GM23248 (cell line): ENCODE data around the gene UGT1A10. TPM values are rescaled to one million over a fixed set of nuclear protein-coding genes. Genes with fewer than 3 reads are reported as not detected.

Experiments
- DNase-seq: peaks from one replicate; pipeline ENCODE4 v3.0.0-alpha.2; 2015
- H2AFZ ChIP-seq: fragments of 200-600 bp; sonication (generic); 2 replicates; pipeline ENCODE4 v1.6.1; 2016; ENCODE audit warnings: antibody characterized with exemption
- H3F3A ChIP-seq: fragments of 200-600 bp; sonication (generic); 2 replicates; pipeline ENCODE4 v1.6.1; 2016; ENCODE audit warnings: mild to moderate bottlenecking, antibody characterized with exemption, mixed run types; ENCODE audit not compliant: insufficient read depth
- H3K27ac ChIP-seq: fragments of 200-600 bp; sonication (generic); 2 replicates; pipeline ENCODE4 v1.5.1; 2016; ENCODE audit warnings: mild to moderate bottlenecking
- H3K27me3 ChIP-seq: fragments of 200-600 bp; sonication (generic); replicated peaks from 2 replicates; pipeline ENCODE4 v1.6.1; 2016; ENCODE audit warnings: mild to moderate bottlenecking; ENCODE audit not compliant: insufficient read depth
- H3K36me3 ChIP-seq: fragments of 200-600 bp; sonication (generic); 2 replicates; pipeline ENCODE4 v1.6.1; 2016; ENCODE audit warnings: low read depth, mild to moderate bottlenecking
- H3K4me1 ChIP-seq: fragments of 200-600 bp; sonication (generic); 2 replicates; pipeline ENCODE4 v1.6.1; 2016; ENCODE audit warnings: mild to moderate bottlenecking; ENCODE audit not compliant: insufficient read depth
- H3K4me2 ChIP-seq: fragments of 200-600 bp; sonication (generic); one replicate; pipeline ENCODE4 v1.6.1; 2016; ENCODE audit warnings: mild to moderate bottlenecking; ENCODE audit not compliant: unreplicated experiment
- H3K4me3 ChIP-seq: fragments of 200-600 bp; sonication (generic); 2 replicates; pipeline ENCODE4 v1.5.1; 2016; ENCODE audit warnings: mild to moderate bottlenecking
- H3K79me2 ChIP-seq: fragments of 200-600 bp; sonication (generic); 2 replicates; pipeline ENCODE4 v1.6.1; 2016; ENCODE audit warnings: mild to moderate bottlenecking; ENCODE audit not compliant: insufficient read depth
- H3K9ac ChIP-seq: fragments of 200-600 bp; sonication (generic); 2 replicates; pipeline ENCODE4 v1.6.1; 2016; ENCODE audit warnings: mild to moderate bottlenecking
- H3K9me2 ChIP-seq: fragments of 200-600 bp; sonication (generic); 2 replicates; pipeline ENCODE4 v1.6.1; 2016; ENCODE audit warnings: mixed run types, mild to moderate bottlenecking, moderate library complexity; ENCODE audit not compliant: insufficient read depth
- H3K9me3 ChIP-seq: fragments of 200-600 bp; sonication (generic); one replicate; pipeline ENCODE4 v1.6.1; 2017; ENCODE audit warnings: low read depth
- H4K20me1 ChIP-seq: fragments of 200-600 bp; sonication (generic); 2 replicates; pipeline ENCODE4 v1.6.0; 2016; ENCODE audit not compliant: insufficient read depth
- EZH2 ChIP-seq: fragments of 200-600 bp; sonication (generic); IDR thresholded peaks from 2 replicates; pipeline ENCODE4 v1.6.1; 2018; ENCODE audit warnings: antibody characterized with exemption, mild to moderate bottlenecking; ENCODE audit not compliant: insufficient read depth, poor library complexity, severe bottlenecking
- EZH2phosphoT487 ChIP-seq: fragments of 200-600 bp; sonication (generic); IDR thresholded peaks from 2 replicates; pipeline ENCODE4 v1.6.1; 2018; ENCODE audit warnings: antibody characterized with exemption, moderate library complexity, mild to moderate bottlenecking, low read depth; ENCODE audit not compliant: insufficient read depth
- WGBS, 2 experiments: methylation state at CpG; one replicate each; pipeline ENCODE4 v1.1.6; 2015 to 2017; ENCODE audit warnings: low lambda C conversion rate in 2 of 2, low coverage in 1 of 2; ENCODE audit errors: missing lambda C conversion rate in 2 of 2; 5-methylcytosine and 5-hydroxymethylcytosine counted together
- in situ Hi-C: fragments of 300-500 bp; cut with MboI; formaldehyde crosslinking; loops from 2 replicates; pipeline ENCODE4 v1.15.0; 2020
- polyA plus RNA-seq: library from polyadenylated mRNA; unstranded; fragments of >200 nt; fragmentation: Nextera tagmentation; extraction: Ambion mirVana; gene quantifications from 2 replicates; pipeline ENCODE4 v1.2.1, GENCODE V29; 2016
- total RNA-seq: library from RNA; depleted of rRNA; stranded (reverse); fragments of >200 nt; shearing (Covaris generic); gene quantifications from 2 replicates; pipeline ENCODE4 v1.2.3, GENCODE V29; 2014

Gene UGT1A10
- total and polyA plus RNA-seq, 2 experiments from 2014 or later = not detected

DNA sequence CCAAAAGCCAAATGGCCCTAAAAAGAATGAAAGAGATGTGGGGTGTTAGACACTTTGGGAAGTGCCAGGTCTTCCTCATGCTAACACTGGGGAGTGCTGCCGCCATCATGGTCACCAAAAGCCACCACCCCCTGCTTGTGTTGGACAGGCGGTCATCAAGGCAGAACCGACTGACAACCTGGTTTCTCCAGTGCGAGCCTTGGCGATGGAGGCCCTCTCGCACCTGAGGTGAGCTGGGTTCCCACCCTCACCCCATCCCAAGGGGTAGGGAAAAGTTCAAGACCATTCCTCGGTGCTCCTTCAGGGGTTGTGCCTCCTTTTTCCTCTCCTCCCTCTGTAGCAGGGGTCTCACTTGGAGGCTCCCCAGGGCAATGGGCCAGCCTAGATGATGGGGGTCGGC, 175.5 kb downstream of the UGT1A10 start:
- DNase-seq = no peak
- Histone ChIP-seq H3K27ac (no peak overlapping the region), H3K9me2 (no peaks in the 10 kb centered on the region), H3K27me3 (peaks cover 15% of the 10 kb centered on the region), H3K9me3 (no peaks in the 10 kb centered on the region), H3F3A (no peaks in the 10 kb centered on the region), H3K4me2 (no peak overlapping the region), H3K79me2 (no peaks in the 10 kb centered on the region), H3K4me3 (no peak overlapping the region), H4K20me1 (no peaks in the 10 kb centered on the region), H3K4me1 (peaks cover 3% of the 10 kb centered on the region; the same call in 1 of the 2 replicates), H2AFZ (no peak overlapping the region), H3K9ac (no peak overlapping the region), H3K36me3 (no peaks in the 10 kb centered on the region)
- in situ Hi-C loops = no loop called here
- no peak for TF ChIP-seq EZH2phosphoT487
- no peak for TF ChIP-seq EZH2
- 49 to 51% methylated on average over 8 of the region's 8 CpGs for WGBS, 2 experiments

DNA sequence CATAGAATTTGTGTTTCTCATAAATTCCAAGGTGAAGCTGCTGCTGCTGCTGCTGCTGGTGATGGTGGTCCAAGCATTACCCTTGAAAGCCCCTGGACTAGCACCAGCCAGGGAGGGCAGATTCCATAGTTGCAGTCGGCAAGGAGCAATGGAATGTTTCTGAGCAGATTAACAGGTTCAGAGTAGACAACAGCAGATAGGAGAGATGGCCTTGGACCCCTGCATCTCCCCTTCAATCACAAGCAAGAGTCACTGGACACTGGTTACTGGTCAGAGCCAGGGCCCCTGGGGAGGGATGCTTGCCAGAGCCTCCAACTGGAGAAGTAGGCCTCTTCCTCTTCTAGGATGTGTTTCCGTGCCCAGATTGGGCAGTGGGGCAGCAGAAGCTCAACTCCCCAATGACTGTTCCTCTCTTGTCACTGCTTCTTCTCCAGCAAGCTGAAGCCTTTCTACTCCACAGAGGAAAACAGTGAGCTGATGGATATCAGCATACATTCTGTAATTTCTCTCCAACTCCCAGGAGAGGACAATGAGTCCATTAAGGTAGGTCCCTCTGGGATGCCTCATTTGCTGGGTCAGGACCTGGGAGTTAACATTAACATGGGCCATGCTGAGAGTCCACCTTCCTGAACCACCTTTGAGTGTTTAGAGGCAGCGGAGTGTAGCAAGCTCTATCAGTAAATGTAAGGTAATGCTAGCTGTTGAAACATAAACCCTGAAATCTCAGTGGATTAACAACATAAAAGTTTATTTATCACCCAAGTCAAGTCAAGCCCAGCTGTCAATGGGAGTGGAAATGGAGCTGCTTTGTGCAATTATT, 177.2 kb downstream of the UGT1A10 start:
- H3K9ac ChIP-seq = no peak overlapping the region
- in situ Hi-C loops = no loop called here
- TF ChIP-seq EZH2phosphoT487 = no peak
- no peak for TF ChIP-seq EZH2
- H3K27me3 ChIP-seq = peaks cover 15% of the 10 kb centered on the region
- no peak overlapping the region for H3K27ac ChIP-seq
- H3K4me1 ChIP-seq = peaks cover 3% of the 10 kb centered on the region; the same call in 1 of the 2 replicates
- H3K4me3 ChIP-seq = no peak overlapping the region
- no peak for DNase-seq
- WGBS, 2 experiments = 42 to 58% methylated on average over 3 of the region's 3 CpGs
- H3K79me2 ChIP-seq = no peaks in the 10 kb centered on the region
- H4K20me1 ChIP-seq = no peaks in the 10 kb centered on the region
- no peaks in the 10 kb centered on the region for H3K9me2 ChIP-seq
- H2AFZ ChIP-seq = no peak overlapping the region
- no peaks in the 10 kb centered on the region for H3K9me3 ChIP-seq
- no peaks in the 10 kb centered on the region for H3F3A ChIP-seq
- no peaks in the 10 kb centered on the region for H3K36me3 ChIP-seq
- H3K4me2 ChIP-seq = no peak overlapping the region

DNA sequence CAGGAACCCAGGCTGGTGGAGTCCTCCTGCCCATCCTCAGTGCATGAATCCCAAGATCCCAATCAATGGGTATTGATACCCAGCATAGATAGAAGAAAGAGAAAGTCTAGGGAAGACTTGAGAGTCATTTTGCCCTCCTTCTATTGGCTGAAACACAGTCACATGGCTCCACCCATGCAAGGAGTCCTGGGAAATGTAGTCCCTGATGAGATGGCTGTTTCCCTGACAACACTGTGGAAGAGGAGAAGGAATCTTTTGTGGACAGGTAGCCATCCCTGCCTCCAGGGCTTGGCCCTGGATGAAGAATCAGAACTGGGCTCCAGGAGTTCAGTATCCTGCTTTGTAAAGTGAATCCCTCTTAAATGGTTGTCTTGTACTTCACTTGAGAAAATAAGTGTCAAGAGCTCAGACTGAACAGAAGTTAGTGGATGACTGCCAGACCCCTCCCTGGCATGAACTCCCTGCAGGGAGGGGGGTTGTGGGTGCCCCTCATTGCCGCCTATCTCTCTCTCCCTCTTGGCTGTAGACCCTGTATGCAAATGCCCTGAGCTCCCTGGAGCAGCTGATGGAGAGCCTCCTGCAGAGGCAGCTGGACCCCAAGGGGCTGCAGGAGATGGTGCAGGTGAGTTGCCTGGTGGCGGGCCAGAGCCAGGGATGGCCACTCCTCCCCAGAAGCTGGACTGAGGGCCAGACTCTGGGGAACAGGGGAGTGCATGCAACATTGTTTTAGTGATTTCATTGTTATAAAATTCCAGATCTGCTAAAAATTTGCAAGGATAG, 178.0 kb downstream of the UGT1A10 start:
- H3F3A ChIP-seq = no peaks in the 10 kb centered on the region
- H3K79me2 ChIP-seq = no peaks in the 10 kb centered on the region
- H3K27ac ChIP-seq = no peak overlapping the region
- in situ Hi-C loops = no loop called here
- TF ChIP-seq EZH2phosphoT487 (no peak), EZH2 (no peak)
- peaks cover 3% of the 10 kb centered on the region; the same call in 1 of the 2 replicates for H3K4me1 ChIP-seq
- H3K4me3 ChIP-seq = no peak overlapping the region
- H4K20me1 ChIP-seq = no peaks in the 10 kb centered on the region
- peaks cover 14% of the 10 kb centered on the region for H3K27me3 ChIP-seq
- H2AFZ ChIP-seq = no peak overlapping the region
- H3K36me3 ChIP-seq = no peaks in the 10 kb centered on the region
- no peaks in the 10 kb centered on the region for H3K9me3 ChIP-seq
- no peaks in the 10 kb centered on the region for H3K9me2 ChIP-seq
- no peak for DNase-seq
- WGBS, 2 experiments = 26 to 40% methylated on average over 2 of the region's 2 CpGs
- H3K4me2 ChIP-seq = no peak overlapping the region
- no peak overlapping the region for H3K9ac ChIP-seq

DNA sequence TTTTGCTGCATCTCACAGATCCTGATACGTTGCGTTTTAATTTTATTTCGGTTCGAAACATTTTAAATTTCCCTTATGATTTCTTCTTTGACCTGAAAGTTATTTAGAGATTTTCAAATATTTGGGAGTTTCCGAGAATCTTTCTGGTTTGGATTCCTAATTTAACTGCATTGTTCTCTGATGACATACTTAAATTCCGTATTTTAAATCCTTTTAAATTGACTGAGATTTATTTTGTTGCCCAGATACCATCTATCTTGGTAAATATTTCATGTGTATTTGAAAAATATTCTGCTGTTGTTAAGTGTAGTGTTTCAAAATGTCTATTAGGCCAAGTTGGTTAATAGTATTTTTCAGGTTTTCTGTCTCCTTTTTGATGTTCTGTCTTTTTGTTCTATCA, 179.6 kb downstream of the UGT1A10 start:
- H3K9ac ChIP-seq = no peak overlapping the region
- H3K27ac ChIP-seq = no peak overlapping the region
- TF ChIP-seq EZH2phosphoT487 (no peak), EZH2 (no peak)
- peaks cover 3% of the 10 kb centered on the region; the same call in 1 of the 2 replicates for H3K4me1 ChIP-seq
- in situ Hi-C loops = no loop called here
- no peaks in the 10 kb centered on the region for H3K36me3 ChIP-seq
- H3K9me3 ChIP-seq = no peaks in the 10 kb centered on the region
- no peaks in the 10 kb centered on the region for H4K20me1 ChIP-seq
- H3K9me2 ChIP-seq = no peaks in the 10 kb centered on the region
- H3K4me3 ChIP-seq = no peak overlapping the region
- WGBS, 2 experiments = 34 to 35% methylated on average over 6 of the region's 6 CpGs
- no peak overlapping the region for H3K4me2 ChIP-seq
- H3F3A ChIP-seq = no peaks in the 10 kb centered on the region
- no peak overlapping the region for H2AFZ ChIP-seq
- H3K79me2 ChIP-seq = no peaks in the 10 kb centered on the region
- peak; percentile 27 for DNase-seq
- H3K27me3 ChIP-seq = peaks cover 8% of the 10 kb centered on the region
